GM12801 (cell line): ENCODE data around the gene COL27A1.
"Not testable (repeated sequence)": the region's sequence is repeated elsewhere in the genome, so short reads cannot be mapped to it uniquely, and the experiment has no call there.

Experiments
- TF ChIP-seq, protein P1 (sequence below): IDR thresholded peaks from one replicate; pipeline ENCODE4 v1.5.1; 2011; ENCODE audit warnings: control low read depth; ENCODE audit not compliant: insufficient read length; ENCODE audit errors: extremely low read depth

Gene COL27A1

DNA sequence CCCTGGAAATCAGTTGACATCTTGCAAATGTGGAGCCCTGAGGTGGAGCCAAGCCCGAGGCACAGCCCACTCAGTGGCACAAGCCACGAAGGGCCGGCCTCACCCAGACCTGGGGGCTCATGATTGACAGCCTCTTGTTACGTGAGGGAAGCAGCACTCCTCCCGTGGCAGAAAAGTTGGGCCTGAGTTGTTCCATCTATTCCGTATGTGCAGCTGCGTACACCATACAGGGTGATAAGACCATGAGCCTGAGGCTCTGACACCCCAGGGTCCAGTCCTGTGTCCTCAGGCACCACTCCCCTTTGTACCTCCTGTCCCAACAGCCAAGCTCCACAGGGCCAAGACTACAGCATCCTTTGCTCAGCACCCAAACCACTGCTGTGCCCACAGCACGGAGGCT, 172.4 kb downstream of the COL27A1 start:
- TF ChIP-seq, protein P1, sequence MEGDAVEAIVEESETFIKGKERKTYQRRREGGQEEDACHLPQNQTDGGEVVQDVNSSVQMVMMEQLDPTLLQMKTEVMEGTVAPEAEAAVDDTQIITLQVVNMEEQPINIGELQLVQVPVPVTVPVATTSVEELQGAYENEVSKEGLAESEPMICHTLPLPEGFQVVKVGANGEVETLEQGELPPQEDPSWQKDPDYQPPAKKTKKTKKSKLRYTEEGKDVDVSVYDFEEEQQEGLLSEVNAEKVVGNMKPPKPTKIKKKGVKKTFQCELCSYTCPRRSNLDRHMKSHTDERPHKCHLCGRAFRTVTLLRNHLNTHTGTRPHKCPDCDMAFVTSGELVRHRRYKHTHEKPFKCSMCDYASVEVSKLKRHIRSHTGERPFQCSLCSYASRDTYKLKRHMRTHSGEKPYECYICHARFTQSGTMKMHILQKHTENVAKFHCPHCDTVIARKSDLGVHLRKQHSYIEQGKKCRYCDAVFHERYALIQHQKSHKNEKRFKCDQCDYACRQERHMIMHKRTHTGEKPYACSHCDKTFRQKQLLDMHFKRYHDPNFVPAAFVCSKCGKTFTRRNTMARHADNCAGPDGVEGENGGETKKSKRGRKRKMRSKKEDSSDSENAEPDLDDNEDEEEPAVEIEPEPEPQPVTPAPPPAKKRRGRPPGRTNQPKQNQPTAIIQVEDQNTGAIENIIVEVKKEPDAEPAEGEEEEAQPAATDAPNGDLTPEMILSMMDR: no peak

DNA sequence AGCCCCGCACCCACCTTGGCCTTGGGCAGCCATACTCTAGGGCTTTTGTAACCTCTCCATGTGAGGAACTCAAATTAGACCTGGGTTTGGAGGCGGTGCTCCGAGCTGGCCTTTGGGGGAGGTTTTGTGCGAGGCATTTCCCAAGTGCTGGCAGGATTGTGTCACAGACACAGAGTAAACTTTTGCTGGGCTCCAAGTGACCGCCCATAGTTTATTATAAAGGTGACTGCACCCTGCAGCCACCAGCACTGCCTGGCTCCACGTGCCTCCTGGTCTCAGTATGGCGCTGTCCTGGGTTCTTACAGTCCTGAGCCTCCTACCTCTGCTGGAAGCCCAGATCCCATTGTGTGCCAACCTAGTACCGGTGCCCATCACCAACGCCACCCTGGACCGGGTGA, 174.3 kb downstream of the COL27A1 start, which contains the start of gene ORM2:
Gene ORM2 (plus strand): TSS at position 245 of the 398 bp plus-strand sequence. CDS start 36 bp downstream, at position 281.
- TF ChIP-seq, protein P1: not testable (repeated sequence)

DNA sequence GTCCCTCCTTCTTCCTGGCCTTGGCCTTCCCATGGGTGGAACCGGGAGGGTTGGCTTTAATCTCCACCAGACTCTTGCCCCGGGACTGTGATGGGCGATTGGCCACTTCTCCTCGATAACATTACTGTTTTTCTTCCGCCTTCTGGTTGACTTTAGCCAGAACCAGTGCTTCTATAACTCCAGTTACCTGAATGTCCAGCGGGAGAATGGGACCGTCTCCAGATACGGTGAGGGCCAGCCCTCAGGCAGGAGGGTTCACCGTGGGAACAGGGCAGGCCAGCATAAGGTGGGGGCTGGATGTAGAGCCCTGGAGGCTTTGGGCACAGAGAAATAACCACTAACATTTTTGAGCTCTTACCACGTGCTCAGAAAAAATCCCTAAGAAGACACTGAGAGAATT, 175.3 kb downstream of the COL27A1 start:
- TF ChIP-seq, protein P1: no peak

DNA sequence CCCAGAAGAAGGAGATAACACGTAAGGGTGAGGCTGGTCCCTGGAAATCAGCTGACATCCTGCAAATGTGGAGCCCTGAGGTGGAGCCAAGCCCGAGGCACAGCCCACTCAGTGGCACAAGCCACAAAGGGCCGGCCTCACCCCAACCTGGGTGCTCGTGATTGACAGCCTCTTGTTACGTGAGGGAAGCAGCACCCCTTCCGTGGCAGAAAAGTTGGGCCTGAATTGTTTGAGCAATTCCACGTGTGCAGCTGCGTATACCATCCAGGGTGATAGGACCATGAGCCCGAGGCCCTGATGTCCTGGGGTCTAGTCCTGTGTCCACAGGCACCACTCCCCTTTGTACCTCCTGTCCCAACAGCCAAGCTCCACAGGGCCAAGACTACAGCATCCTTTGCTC, 179.2 kb downstream of the COL27A1 start:
- TF ChIP-seq, protein P1: no peak

DNA sequence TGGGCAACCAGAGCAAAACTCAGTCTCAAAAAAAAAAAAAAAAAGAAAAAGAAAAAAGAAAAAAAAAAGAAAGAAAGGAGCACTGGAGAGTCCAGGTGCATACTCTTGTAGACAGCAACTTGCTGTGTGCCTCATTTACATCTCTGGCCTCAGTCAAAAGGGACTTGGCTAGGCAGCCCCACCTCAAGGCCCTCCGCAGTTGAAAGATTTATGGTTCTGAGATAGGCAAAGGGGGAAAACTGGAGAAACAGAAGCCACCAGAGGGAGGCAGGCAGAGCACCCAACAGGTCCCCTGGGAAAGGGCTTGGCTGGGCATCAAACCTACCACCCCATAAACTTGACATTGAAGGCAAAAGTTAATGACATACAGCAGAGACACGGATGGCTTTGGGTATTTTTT, 180.4 kb downstream of the COL27A1 start:
- TF ChIP-seq, protein P1: no peak

GRCh38 chr9:114336157-114336556, 180.8 kb downstream of the COL27A1 start:
- TF ChIP-seq, protein P1: no peak

DNA sequence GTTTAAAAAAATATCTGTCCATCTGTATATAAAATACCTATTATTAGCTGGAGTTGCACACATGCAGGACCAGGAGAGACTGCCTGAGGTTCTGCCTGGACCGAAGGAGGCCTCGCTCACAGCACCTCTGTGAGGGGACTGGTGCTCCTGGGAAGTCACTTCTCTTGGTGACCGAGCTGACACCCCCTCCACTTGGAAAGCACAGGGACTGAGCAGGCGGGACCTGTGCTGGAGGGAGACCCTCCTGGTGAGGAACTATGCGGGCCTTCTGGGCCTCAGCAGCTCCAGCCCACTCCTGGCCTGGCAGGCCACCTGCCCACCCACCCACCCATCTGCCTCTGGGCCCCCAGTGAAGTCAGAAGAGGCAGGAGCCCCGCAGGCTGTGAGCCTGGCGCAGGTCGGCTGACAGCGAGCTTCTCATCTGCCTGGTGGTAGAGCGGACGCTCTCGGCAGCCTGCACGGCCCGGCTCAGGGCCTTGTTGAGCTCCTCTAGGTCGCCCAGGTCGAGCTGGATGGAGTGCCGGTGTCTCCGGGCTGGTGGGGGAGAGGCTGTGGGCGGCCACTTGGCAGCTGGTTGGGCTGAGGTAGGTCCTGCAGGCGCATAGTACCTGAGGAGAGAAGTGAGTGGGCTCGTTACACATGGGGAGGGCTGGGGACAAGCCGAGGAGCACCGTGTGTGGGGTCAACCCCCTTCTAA, 181.5 kb downstream of the COL27A1 start:
- TF ChIP-seq, protein P1: no peak
